C4-2B (cell line): ENCODE measurements around the gene OR2T33.

Experiments used
- ZFX ChIP-seq: fragments of 450-650 bp; IDR thresholded peaks from 2 replicates; pipeline ENCODE4 v1.6.1; 2017
- TF ChIP-seq, protein P1 (sequence below): fragments of 450-650 bp; conservative IDR thresholded peaks from 2 replicates; pipeline ENCODE4 v1.5.1; 2017; ENCODE audit warnings: mild to moderate bottlenecking

DNA sequence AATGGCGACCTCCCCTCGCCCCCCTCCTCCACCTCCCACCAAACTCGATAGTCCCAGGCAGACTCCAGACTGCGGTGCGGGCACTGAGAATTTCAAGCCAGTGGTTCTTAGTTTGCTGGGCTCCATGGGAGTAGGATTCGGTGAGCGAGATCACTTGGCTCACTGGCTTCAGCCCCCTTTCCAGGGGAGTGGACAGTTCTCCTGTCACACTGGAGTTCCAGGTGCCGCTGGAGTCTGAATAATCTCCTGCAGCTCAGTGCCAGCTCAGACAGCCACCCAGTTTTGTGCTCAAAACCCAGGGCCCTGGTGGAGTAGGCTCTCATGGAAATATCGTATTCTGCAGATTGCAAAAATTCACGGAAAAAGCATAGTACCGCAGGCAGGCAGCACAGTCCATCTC lies 39.0 kb upstream of the OR2T33 start:
- TF ChIP-seq, protein P1, sequence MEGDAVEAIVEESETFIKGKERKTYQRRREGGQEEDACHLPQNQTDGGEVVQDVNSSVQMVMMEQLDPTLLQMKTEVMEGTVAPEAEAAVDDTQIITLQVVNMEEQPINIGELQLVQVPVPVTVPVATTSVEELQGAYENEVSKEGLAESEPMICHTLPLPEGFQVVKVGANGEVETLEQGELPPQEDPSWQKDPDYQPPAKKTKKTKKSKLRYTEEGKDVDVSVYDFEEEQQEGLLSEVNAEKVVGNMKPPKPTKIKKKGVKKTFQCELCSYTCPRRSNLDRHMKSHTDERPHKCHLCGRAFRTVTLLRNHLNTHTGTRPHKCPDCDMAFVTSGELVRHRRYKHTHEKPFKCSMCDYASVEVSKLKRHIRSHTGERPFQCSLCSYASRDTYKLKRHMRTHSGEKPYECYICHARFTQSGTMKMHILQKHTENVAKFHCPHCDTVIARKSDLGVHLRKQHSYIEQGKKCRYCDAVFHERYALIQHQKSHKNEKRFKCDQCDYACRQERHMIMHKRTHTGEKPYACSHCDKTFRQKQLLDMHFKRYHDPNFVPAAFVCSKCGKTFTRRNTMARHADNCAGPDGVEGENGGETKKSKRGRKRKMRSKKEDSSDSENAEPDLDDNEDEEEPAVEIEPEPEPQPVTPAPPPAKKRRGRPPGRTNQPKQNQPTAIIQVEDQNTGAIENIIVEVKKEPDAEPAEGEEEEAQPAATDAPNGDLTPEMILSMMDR, result no peak
- TF ChIP-seq ZFX, result no peak
